Kidney (tissue), 14 donors: ENCODE measurements around the gene GRID1. TPM values are rescaled to one million over a fixed set of nuclear protein-coding genes. Genes with fewer than 3 reads are reported as not detected.

Source experiments
- DNase-seq, 5 donors: peaks; one replicate each; pipeline ENCODE4 v3.0.0-alpha.2; 2013 to 2020
- FAIRE-seq: peaks from 2 replicates; lab custom pipeline; 2012; peaks lifted over from hg19 to GRCh38; lab: Jason Lieb, UNC
- H3K27ac ChIP-seq, 2 donors: one replicate each; pipeline ENCODE4 v1.7.0; 2013; ENCODE audit warnings: low read depth in 2 of 2, low read length in 2 of 2, inconsistent platforms in 1 of 2
- H3K27me3 ChIP-seq: one replicate; pipeline ENCODE4 v1.7.1; 2013; ENCODE audit warnings: low read length, inconsistent platforms; ENCODE audit not compliant: control insufficient read depth, insufficient read depth
- H3K36me3 ChIP-seq, 3 donors: one replicate each; pipeline versions ENCODE4 v1.7.0 to v1.7.1; 2013; ENCODE audit warnings: low read length in 3 of 3, control low read depth in 1 of 3, inconsistent platforms in 1 of 3; ENCODE audit not compliant: insufficient read depth in 3 of 3, control insufficient read depth in 2 of 3
- H3K4me1 ChIP-seq, 3 donors: one replicate each; pipeline versions ENCODE4 v1.7.0 to v1.7.1; 2013; ENCODE audit warnings: low read length in 3 of 3, inconsistent platforms in 1 of 3, low read depth in 1 of 3; ENCODE audit not compliant: control insufficient read depth in 2 of 3, insufficient read depth in 2 of 3
- H3K4me3 ChIP-seq, 3 donors: one replicate each; pipeline versions ENCODE4 v1.7.0 to v1.8.1; 2013; ENCODE audit warnings: low read length in 3 of 3, control low read depth in 1 of 3, inconsistent platforms in 1 of 3
- H3K9ac ChIP-seq, 3 donors: one replicate each; pipeline versions ENCODE4 v1.7.0 to v1.7.1; 2013; ENCODE audit warnings: low read length in 3 of 3, control low read depth in 1 of 3, inconsistent platforms in 1 of 3
- H3K9me3 ChIP-seq, 3 donors: one replicate each; pipeline versions ENCODE4 v1.7.0 to v1.7.1; 2013; ENCODE audit warnings: low read length in 3 of 3, control low read depth in 1 of 3, inconsistent platforms in 1 of 3; ENCODE audit not compliant: control insufficient read depth in 2 of 3, insufficient read depth in 1 of 3
- CTCF ChIP-seq: IDR thresholded peaks from 3 replicates; pipeline ENCODE4 v1.5.1; 2012; ENCODE audit warnings: mild to moderate bottlenecking, moderate library complexity, borderline replicate concordance; ENCODE audit not compliant: insufficient read depth; ENCODE audit errors: extremely low read depth
- intact Hi-C: fragments of 100-400 bp; cut with DNase I; formaldehyde crosslinking; loops from one replicate; pipeline ENCODE4 v1.11.1; 2022
- polyA plus RNA-seq: library from polyadenylated mRNA; stranded (reverse); fragments of 350-450 nt; fragmentation: Illumina TruSeq; extraction: RNeasy Lipid Tissue Mini Kit (QIAGEN cat#74804); gene quantifications from one replicate; pipeline ENCODE4 v1.2.3, GENCODE V29; 2014; ENCODE audit warnings: low read depth, low replicate concordance; ENCODE audit not compliant: insufficient read depth
- total RNA-seq: library from RNA; stranded (reverse); fragmentation: NEBNext Ultra II Directional; extraction: Animal tissue kit (Norgen Biotek cat#: 25700); gene quantifications from one replicate; pipeline ENCODE4 v1.2.1, GENCODE V29; 2021
- donor health status: control.
- donor health status: control.
- donor health status: control.
- donor health status: control.
- donor health status: control.
- donor health status: DM: yes; HTN: yes; CAD: no.
- donor health status: Normal renal cell carcinoma (clear cell type).

GRID1 gene
- total and polyA plus RNA-seq, 2 donors from 2014 or later: 0.37 to 1.4 TPM

GRCh38 chr10:86410542-86411124 is 44.0 kb upstream of the GRID1 start:
- no peak overlapping the region for H3K4me3 ChIP-seq
- H3K27me3 ChIP-seq: no peaks in the 10 kb centered on the region
- intact Hi-C loops: no loop called here
- no peak overlapping the region for H3K9ac ChIP-seq
- peak overlapping the region; percentile 25 to 48 for H3K27ac ChIP-seq
- DNase-seq (no peak), FAIRE-seq (no peak)
- no peak for TF ChIP-seq CTCF
- peaks cover 0 to 5% (median 3%) of the 10 kb centered on the region in 3 donors for H3K9me3 ChIP-seq
- no peaks in the 10 kb centered on the region for H3K36me3 ChIP-seq
- peaks cover 0 to 13% (median 7%) of the 10 kb centered on the region in 3 donors for H3K4me1 ChIP-seq

DNA sequence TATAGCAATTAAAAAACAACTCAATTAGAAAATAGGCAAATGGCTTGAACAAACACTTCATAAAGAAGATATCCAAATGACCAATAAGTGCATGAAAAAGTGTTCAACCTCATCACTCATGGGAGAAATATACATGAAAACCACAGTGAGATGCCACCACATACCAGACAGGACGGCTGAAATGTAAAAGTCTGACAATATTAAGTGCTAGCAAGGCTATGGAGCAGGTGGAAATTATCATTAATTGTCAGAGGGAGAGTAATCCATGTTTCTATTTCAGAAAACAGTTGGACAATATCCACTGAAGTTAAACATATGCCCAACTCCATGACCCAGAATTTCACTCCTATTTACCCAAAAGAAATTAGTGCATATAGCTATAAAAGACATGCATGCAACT is 42.6 kb upstream of the GRID1 start:
- Histone ChIP-seq H3K36me3 (no peaks in the 10 kb centered on the region), H3K27ac (no peak overlapping the region), H3K27me3 (no peaks in the 10 kb centered on the region), H3K9me3 (peaks cover 0 to 5% (median 3%) of the 10 kb centered on the region in 3 donors), H3K4me1 (peaks cover 0 to 13% (median 7%) of the 10 kb centered on the region in 3 donors), H3K9ac (no peak overlapping the region), H3K4me3 (no peak overlapping the region)
- no peak for DNase-seq
- intact Hi-C loops: no loop called here
- no peak for FAIRE-seq
- no peak for TF ChIP-seq CTCF

DNA sequence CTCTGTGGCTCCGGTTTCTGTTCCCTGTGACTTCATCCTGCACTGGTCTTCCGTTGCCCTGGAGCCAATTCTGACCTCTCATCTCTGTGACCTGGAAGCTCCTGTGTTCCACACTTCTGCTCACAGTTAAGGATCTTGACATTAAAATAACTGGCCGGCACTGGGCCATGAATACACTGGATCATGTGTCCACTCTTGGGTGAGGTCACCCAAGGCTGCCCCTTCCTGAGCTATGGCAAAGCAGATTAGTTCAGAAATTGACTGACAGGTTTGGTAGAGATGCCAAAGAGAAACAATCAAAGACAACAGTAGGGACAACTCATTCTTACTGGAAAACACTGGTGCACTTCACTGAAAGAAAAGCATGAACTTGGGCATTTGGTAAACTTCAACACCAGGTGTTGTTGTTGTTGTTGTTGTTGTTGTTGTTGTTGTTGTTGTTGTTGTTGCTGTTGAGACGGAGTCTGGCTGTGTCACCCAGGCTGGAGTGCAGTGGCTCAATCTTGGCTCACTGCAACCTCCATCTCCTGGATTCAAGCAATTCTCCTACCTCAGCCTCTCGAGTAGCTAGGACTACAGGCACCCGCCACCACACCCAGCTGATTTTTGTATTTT is 36.7 kb upstream of the GRID1 start:
- DNase-seq: peak in 4 of 5 donors; percentile 46 to 73 (median 54)
- no peaks in the 10 kb centered on the region for H3K9me3 ChIP-seq
- no peak for FAIRE-seq

More for the DNA sequence above, 36.7 kb upstream of the GRID1 start:
- Histone ChIP-seq H3K36me3 (no peaks in the 10 kb centered on the region), H3K4me1 (peaks cover 0 to 24% (median 0%) of the 10 kb centered on the region in 3 donors), H3K27ac (no peak overlapping the region), H3K4me3 (no peak overlapping the region), H3K27me3 (no peaks in the 10 kb centered on the region), H3K9ac (no peak overlapping the region)
- intact Hi-C loops: no loop called here
- no peak for TF ChIP-seq CTCF
